Central memory CD4-positive, alpha-beta T cell (primary cell): ENCODE data around the gene TMEM134.

ENCODE experiments used
- DNase-seq: peaks from one replicate; pipeline ENCODE4 v3.0.0; 2022

The TMEM134 gene

GRCh38 chr11:67420646-67421429, 48.2 kb downstream of the TMEM134 start:
- peak; percentile 97 for DNase-seq

GRCh38 chr11:67420147-67420645, 48.9 kb downstream of the TMEM134 start:
- no peak for DNase-seq

DNA sequence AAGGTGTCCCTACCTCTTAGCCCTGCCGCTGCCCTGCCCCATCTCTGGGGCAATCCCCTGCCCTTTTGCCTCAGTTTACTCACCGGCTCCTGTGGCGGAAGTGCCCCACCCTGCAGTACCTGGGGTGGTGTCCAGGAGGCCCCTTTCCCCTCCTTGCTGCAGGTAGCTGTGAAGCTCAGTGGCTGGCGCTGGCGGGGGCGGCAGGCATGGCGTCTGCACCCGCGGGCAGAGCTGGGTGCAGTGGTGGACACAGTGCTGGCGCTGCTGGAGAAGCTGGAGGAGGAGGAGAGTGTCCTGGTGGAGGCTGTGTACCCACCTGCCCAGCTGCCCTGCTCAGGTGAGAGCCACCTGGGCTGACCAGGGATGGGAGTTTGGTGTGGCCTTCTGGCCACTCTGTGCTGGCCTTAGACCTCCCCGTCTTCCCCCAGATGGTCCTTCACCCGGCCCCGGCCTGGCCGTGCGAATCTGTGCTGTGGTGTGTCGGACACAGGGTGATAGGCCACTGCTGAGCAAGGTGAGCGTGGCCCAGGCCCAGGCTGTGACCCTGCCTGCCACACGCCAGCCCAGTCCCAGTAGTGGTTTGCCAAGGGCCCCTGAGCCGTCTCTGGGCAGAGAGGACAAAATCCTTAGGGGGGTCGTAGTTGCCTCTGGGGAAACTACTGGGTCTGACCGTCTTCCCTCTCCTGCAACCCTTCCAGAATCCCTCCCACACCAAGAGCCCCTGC, 49.6 kb downstream of the TMEM134 start:
- DNase-seq: no peak

- DNase-seq: no peak
Observed at GRCh38 chr11:67418476-67419281, 50.4 kb downstream of the TMEM134 start.

DNA sequence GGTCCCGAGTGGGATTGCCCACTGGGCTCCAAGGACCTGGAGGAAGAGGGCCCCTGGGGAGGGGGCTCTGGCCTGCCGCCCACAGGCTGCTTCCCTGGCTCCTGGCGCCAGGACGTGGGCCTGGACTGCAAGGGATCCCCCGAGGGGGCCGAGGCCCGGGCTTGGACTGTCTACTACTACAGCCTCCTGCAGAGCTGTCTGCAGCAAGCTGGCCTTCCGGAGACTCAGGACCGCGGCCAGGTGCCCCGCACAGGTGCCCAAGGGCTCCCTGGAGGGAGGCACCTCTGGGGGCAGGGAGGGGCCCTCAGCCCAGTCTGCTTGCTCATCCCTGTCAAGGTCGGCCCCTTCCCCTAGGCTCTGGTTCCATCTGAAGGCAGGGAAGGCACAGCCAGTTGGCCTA, 51.6 kb downstream of the TMEM134 start:
- DNase-seq: no peak

DNA sequence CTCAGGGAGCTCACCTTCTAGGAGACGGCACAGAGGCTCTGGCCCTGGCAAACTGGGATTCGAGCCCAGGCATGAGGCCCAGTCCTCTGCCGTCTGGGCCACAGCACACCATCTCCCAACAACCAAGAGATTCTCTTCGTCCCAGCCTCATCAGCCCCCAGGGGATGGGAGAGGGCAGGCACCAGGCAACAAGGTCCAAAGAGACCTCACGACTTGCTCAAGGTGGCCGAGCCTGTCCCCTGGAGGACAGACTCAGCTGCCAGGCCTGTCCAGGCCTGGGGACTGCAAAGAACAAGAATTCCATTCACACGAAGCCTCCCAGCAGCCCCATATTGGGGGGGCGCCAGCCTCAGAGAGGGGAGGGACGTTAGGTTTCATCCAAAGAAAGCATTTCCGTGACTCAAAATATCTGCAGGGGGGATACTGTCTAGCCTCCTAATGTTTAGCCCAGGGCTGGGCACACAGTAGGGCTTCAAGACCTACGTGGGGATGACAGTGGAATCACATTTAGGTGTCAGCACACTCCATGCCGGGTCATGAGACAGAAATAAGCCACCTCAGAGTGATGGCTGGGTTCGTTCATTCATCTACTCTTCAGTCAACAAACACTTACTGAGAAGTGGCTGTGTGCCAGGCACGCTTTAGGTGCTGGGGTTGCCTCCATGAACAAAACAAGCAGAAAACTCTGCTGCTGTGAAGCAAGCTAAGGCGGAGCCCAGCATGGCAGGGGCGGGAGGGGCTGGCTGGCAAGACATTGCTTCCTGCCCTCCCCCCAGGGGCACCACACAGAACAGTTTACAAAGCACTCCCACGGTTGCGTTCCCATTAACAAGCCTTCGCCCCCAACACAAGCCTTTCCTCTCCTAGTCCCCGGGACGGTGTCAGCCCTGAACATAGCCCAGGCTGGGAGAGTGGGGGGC, 52.4 kb downstream of the TMEM134 start:
- peak; percentile 88 for DNase-seq

GRCh38 chr11:67415501-67416304, 53.3 kb downstream of the TMEM134 start, which contains the start of gene CARNS1:
TSS of gene CARNS1 (plus strand) at chr11:67415678. CDS start at chr11:67416200, 522 bp downstream.
- DNase-seq: no peak

GRCh38 chr11:67413266-67413849, 55.7 kb downstream of the TMEM134 start:
- no peak for DNase-seq

DNA sequence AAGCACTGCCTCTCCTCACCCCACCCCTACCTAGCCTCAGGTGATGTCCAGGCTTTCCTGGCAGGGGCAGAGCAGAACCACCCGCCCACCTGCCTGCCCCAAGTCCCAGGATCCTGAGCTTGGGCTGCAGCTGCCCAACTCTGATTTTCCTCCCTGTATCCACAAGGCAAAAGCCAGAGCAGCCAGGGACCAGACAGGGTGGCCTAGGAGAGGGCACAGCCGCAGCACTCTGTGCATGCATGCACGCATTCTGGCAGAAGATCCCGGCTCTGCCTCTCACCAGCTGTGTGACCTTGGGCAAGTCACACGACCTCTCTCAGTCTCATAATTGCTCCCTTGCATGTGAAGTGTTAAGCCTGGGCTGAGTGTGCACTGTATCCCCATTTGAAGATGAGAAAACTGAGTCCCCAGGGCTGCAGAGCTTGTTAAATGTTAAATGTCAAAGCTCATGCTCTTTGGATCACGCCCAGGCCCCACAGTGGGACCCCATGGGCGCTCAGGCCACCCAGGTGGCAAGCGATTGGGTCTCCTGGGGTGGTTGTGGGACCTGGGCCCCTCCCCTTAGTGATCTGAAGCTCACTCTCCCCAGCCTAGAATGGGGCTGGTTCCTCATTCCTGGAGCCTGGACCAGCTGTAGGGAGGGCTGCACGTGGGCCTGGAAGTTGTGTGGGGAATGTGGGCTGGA, 56.4 kb downstream of the TMEM134 start:
- DNase-seq: no peak

DNA sequence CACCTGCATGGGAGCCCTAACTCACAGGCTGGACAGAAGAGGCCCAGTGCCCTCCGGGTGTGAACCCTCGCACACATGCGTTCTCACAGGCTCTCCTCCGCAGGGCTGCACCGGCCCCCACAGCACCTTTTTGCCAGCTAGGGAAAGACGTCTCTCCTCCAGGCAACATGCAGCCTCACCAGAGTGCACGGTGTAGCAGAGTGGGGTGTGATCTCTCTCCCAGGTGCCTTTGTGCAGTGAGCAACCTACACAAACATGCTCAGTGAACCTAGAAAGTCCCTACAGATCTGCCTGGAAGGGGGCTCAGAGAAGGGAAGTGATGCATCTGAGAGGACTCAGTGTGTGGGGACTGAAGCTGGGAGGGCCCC, 57.3 kb downstream of the TMEM134 start:
- DNase-seq: no peak
